Measurements from ENCODE around the gene NPRL2.

Gene NPRL2

GRCh38 chr3:50359760-50360110, 9.2 kb upstream of the NPRL2 start:
- no peak for TF ChIP-seq CTCF (IDR thresholded peaks at IDR 0.05; ENCODE audit: extremely low read depth, missing control alignments)
- DNase-seq (ENCODE audit: low spot score) = no peak

- DNase-seq (ENCODE audit: low spot score) = peak; percentile 97
Observed at GRCh38 chr3:50358911-50359759, 8.6 kb upstream of the NPRL2 start, which contains the start of gene TMEM115. TMEM115 (minus strand) TSS chr3:50359521; CDS start chr3:50359063, 458 bp downstream.

GRCh38 chr3:50358355-50358910, 7.9 kb upstream of the NPRL2 start:
- no peak for DNase-seq (ENCODE audit: low spot score)
- no peak for TF ChIP-seq CTCF (IDR thresholded peaks at IDR 0.05; ENCODE audit: extremely low read depth, missing control alignments)

More at GRCh38 chr3:50358911-50359759, 8.6 kb upstream of the NPRL2 start, which contains the start of gene TMEM115:
- no peak for TF ChIP-seq CTCF (IDR thresholded peaks at IDR 0.05; ENCODE audit: extremely low read depth, missing control alignments)

- no peak for DNase-seq (ENCODE audit: low spot score)
- TF ChIP-seq CTCF (IDR thresholded peaks at IDR 0.05; ENCODE audit: extremely low read depth, missing control alignments) = no peak
Observed at GRCh38 chr3:50357481-50357880, 6.9 kb upstream of the NPRL2 start.

- no peak for TF ChIP-seq CTCF (IDR thresholded peaks at IDR 0.05; ENCODE audit: extremely low read depth, missing control alignments)
- no peak for DNase-seq (ENCODE audit: low spot score)
Observed at GRCh38 chr3:50356553-50356952, 6.0 kb upstream of the NPRL2 start.

- no peak for TF ChIP-seq CTCF (IDR thresholded peaks at IDR 0.05; ENCODE audit: extremely low read depth, missing control alignments)
- DNase-seq (ENCODE audit: low spot score) = no peak
Observed at GRCh38 chr3:50355829-50356552, 5.4 kb upstream of the NPRL2 start.

GRCh38 chr3:50354850-50355249, 4.3 kb upstream of the NPRL2 start:
- no peak for DNase-seq (ENCODE audit: low spot score)
- no peak for TF ChIP-seq CTCF (IDR thresholded peaks at IDR 0.05; ENCODE audit: extremely low read depth, missing control alignments)

All from GM20000 (cell line).